ENCODE data around the gene SMOC2.

DNA sequence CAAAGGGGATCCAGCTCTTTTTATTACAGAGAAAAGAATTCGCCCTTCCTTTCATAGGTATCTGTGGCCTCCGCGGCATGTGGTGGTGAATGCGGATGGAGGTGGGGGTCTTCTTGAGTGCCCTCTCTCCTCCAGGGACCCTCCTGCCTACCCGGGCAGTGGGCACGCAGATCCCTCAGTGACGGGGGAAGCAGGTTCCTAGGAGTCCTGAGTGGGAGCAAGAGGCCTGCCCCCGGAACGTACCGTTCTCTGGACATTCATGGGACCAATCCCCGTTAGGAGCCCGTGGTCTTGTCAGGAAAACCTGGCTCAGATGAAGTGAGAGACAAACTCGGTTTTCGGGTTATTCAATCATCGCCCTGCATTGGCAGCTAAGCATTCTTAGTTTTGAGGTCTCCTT lies 56.4 kb downstream of the SMOC2 start:
- TF ChIP-seq, protein P1, sequence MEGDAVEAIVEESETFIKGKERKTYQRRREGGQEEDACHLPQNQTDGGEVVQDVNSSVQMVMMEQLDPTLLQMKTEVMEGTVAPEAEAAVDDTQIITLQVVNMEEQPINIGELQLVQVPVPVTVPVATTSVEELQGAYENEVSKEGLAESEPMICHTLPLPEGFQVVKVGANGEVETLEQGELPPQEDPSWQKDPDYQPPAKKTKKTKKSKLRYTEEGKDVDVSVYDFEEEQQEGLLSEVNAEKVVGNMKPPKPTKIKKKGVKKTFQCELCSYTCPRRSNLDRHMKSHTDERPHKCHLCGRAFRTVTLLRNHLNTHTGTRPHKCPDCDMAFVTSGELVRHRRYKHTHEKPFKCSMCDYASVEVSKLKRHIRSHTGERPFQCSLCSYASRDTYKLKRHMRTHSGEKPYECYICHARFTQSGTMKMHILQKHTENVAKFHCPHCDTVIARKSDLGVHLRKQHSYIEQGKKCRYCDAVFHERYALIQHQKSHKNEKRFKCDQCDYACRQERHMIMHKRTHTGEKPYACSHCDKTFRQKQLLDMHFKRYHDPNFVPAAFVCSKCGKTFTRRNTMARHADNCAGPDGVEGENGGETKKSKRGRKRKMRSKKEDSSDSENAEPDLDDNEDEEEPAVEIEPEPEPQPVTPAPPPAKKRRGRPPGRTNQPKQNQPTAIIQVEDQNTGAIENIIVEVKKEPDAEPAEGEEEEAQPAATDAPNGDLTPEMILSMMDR (IDR thresholded peaks at IDR 0.05; ENCODE audit: poor library complexity), result no peak
- TF ChIP-seq EZH2 (IDR thresholded peaks at IDR 0.05; ENCODE audit: borderline replicate concordance) (no peak), EZH2phosphoT487 (IDR thresholded peaks at IDR 0.05; ENCODE audit: low read depth, severe bottlenecking, unreplicated experiment) (no peak)
